GM21737 (cell line): ENCODE data around the gene COL13A1.

ENCODE experiments used
- ATAC-seq: cut with Tn5 transposase; IDR thresholded peaks from one replicate; pipeline ENCODE4 v1.9.1; 2021; ENCODE audit warnings: mild to moderate bottlenecking, moderate library complexity; ENCODE audit not compliant: unreplicated experiment

COL13A1 gene

DNA sequence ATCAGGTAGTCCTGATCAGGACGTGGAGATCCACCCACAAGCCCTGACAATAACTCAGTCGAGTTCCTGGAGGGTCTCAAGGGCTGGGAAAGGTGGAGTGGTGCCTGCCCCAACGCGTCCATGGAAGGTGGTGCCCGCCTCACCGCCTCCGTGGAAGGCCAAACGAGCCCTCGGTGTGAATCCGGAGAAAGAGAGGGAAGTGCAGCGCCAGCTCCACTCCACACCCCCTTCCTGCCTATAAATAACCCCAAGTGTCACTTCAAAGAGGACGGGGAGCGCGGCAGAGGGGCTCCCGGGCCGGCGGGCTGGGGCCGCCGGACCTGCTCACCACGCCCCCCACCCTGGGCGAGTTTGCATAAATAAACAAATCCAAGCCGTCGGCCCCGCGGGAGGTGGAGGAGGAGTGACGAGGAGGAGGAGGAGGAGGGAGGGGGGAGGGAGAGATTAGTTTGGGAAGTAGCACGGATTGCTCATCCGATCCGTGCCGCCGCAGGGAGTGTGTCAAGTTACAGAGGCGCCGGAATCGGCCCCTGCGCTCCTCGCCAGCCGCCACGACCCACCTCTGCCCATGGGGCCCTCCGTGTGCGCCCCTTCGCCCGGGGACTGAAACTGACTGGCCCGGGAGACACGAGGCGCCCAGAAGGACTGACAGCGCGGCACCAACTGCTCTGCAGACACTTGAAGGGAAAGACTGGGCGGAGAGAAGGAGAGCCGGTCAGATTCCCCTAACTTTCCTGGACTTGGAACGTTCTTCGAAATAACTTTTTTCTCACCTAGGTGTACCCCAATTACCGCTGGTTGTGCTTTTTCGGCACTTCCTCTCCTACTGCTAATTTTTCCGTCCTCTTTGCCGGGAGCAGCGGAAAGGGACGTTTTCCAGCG is at the start of gene COL13A1:
Gene COL13A1 (plus strand): TSS at position 473 of the 882 bp plus-strand sequence. CDS start 518 bp downstream, outside the sequence.
- no peak for ATAC-seq

DNA sequence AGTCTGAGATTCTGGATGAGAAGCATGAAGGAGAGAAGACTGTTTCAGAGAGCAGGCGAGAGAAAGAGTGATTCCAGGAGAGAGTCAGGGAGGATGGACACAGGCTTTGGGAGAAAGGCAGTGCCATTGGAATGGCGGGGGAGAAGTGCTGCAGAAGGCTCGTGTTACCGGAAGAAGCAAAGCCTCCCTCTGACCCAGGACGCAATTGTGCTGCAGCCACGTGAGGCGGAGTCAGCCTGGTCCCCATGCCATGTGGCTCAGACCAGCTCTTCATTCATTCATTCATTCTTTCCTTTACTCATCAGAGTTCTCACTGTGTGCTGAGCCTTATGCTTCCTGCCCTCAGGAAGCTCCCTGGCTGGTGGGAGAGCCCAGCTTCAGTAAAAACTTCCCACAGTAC is 49.2 kb upstream of the COL13A1 start:
- no peak for ATAC-seq

- no peak for ATAC-seq
Observed at GRCh38 chr10:69756279-69756678, 45.4 kb upstream of the COL13A1 start.

- no peak for ATAC-seq
Observed at GRCh38 chr10:69757206-69757552, 44.5 kb upstream of the COL13A1 start.

GRCh38 chr10:69757553-69758309 is 44.0 kb upstream of the COL13A1 start:
- ATAC-seq = no peak

- no peak for ATAC-seq
Observed at GRCh38 chr10:69758310-69758728, 43.4 kb upstream of the COL13A1 start.

GRCh38 chr10:69759641-69760040 is 42.1 kb upstream of the COL13A1 start:
- ATAC-seq = no peak

- no peak for ATAC-seq
Observed at GRCh38 chr10:69760072-69760471, 41.6 kb upstream of the COL13A1 start.

DNA sequence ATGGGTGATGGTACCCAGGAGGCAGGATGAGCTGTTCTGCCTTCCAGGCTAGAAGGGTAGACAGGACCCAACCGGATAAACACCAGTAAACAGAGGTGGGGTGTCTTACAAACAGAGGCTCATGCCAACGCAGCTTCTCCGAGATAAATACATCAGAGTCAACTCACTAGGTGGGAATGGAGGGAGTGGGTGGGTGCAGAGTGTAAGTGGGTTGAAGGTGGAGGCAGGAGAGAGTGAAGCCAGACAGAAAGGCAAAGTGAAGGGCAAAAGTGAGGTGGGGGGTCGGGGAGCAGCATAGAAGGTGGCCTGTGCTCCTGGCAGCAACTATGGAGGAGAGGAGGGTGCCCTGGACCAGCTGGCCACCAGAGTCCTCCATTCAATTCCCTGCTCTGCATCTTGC is 40.4 kb upstream of the COL13A1 start:
- ATAC-seq = no peak

DNA sequence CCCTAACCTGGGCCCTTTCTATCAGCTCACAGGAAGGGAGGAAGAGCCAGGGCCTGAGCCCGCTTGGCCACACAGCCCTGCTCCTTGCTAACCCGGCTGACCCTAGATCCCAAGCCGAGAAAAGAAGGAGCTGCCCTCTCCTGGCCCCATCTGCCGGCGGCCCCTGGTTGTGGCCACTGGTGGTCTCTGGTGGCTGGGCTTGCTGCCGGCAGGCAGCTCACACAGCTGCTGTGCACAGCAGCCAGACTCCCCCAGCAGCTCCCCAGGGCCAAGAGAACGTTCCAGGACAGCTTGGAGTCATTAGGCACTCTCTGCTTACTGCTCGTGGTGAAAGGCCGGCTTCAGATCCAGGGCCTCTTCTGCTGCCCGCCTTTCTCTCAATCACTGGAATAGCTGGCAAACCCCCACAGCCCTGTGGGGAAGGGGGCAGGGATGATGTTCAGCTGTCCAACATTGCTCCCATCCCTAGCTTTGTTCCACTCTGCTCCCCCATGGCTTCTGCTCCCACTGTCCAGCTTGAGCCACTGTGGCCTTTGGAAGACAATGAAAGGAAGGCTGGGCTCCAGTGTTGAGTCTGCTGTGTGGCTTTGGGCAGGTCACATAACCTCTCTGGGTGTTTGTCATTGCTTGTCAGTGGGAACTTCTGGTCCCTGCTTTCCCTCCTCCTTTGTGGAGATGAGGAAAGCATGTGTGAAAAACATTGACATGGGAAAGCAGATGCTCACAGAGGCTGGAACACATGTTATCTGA is 35.4 kb upstream of the COL13A1 start:
- ATAC-seq = no peak

GRCh38 chr10:69767793-69768192 is 33.9 kb upstream of the COL13A1 start:
- no peak for ATAC-seq

GRCh38 chr10:69768386-69768785 is 33.3 kb upstream of the COL13A1 start:
- ATAC-seq = no peak

DNA sequence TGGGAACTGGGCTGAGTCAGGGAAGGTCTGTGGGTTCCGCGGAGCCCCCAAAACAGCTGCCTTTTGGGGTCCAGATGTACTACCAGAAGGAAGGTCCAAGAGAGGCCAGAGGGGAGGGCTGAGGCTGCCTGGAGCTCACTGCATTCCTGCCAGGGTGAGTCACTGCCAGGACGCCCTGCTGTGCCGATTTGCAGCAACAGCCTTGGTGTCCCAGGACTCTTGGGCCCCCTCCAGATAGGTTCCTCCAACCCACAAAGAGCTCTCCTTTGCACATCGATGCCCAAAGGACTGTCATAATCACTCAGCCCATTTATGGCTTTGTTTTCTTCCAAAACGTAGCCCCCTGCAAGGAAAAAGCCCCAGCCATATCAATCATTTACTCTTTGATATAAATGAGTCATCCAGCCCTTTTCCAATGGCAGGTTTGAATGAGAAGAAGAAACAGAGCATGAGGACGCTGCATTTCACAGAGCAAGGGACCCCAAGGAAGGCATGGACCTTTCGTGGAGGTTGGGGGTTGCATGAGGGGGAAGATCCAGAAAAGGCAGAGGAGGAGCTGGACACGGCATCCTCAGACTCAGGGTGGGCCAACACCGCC is 32.2 kb upstream of the COL13A1 start:
- ATAC-seq = no peak

GRCh38 chr10:69772933-69773704 is 28.6 kb upstream of the COL13A1 start:
- no peak for ATAC-seq

GRCh38 chr10:69774596-69774995 is 27.1 kb upstream of the COL13A1 start:
- no peak for ATAC-seq

DNA sequence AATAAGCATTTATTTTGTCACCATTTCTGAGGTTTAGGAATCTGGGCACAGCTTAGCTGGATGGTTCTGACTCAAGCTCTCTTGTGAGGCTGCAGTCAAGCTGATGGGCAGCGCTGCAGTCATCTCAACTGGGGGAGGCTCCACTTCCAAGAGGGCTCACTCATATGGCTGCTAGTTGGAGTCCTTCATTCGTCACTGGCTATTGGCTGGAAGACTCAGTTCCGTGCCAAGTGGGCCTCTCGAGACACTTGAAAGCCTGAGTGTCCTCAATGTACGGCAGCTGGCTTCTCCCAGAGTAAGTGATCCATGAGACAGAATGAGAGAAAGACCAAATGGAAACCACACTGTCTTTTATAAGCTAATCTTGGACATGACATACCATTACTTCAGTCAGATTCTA is 21.6 kb upstream of the COL13A1 start:
- no peak for ATAC-seq

DNA sequence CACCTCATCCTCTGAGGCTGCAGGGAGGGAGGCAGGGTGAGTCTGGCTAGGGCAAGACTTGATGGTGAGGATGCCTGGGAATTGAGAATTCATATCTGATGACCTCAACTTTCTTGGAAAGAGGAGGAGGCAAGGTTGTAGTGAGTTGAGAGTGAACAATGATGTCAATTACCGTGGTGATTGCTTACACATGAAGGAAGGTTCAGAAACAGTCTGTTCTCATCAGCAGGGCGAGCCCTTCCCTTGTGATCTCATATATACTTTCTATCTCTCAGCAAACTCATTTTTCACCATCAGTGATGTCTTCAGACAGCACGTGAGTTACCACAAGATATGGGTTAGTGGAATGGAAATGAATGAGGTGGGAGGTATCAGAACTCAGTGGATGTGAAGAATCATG is 20.1 kb upstream of the COL13A1 start:
- ATAC-seq = no peak

- no peak for ATAC-seq
Observed at GRCh38 chr10:69783515-69783914, 18.2 kb upstream of the COL13A1 start.

GRCh38 chr10:69786791-69787190 is 14.9 kb upstream of the COL13A1 start:
- ATAC-seq = no peak

GRCh38 chr10:69787681-69788080 is 14.0 kb upstream of the COL13A1 start:
- ATAC-seq = no peak
